Sigmoid colon (tissue), 7 donors: ENCODE data around the gene NADSYN1. TPM values are rescaled to one million over a fixed set of nuclear protein-coding genes. Genes with fewer than 3 reads are reported as not detected.

Experiments used
- DNase-seq: peaks from one replicate; pipeline ENCODE4 v3.0.0-alpha.2; 2019
- H3K27ac ChIP-seq, 4 donors: fragments of 200-600 bp; sonication (generic); one replicate each; pipeline ENCODE4 v1.5.1; 2016 to 2019; ENCODE audit warnings: mild to moderate bottlenecking in 1 of 4
- H3K27me3 ChIP-seq, 3 donors: fragments of 200-600 bp; sonication (generic); one replicate each; pipeline ENCODE4 v1.5.1; 2019; ENCODE audit warnings: mild to moderate bottlenecking in 1 of 3
- H3K36me3 ChIP-seq, 4 donors: fragments of 200-600 bp; sonication (generic); one replicate each; pipeline ENCODE4 v1.5.1; 2016 to 2019
- H3K4me1 ChIP-seq, 4 donors: fragments of 200-600 bp; sonication (generic); one replicate each; pipeline ENCODE4 v1.5.1; 2017 to 2019
- H3K4me3 ChIP-seq, 4 donors: fragments of 200-600 bp; sonication (generic); one replicate each; pipeline ENCODE4 v1.5.1; 2017 to 2019; ENCODE audit warnings: mild to moderate bottlenecking in 2 of 4, moderate library complexity in 1 of 4
- H3K9me3 ChIP-seq, 4 donors: fragments of 200-600 bp in 3 of 4; sonication (generic) in 3 of 4; one replicate each; pipeline versions ENCODE4 v1.5.1 to v1.6.1; 2013 to 2019
- EP300 ChIP-seq, 4 donors: sonication (generic); formaldehyde crosslinking; IDR thresholded peaks; one replicate each; pipeline ENCODE4 v1.6.1; 2017; ENCODE audit warnings: antibody characterized with exemption in 4 of 4
- POLR2A ChIP-seq, 2 donors: fragments of 450-650 bp; IDR thresholded peaks; one replicate each; pipeline ENCODE4 v1.6.1; 2016; ENCODE audit warnings: antibody characterized with exemption in 2 of 2, mild to moderate bottlenecking in 2 of 2, moderate library complexity in 2 of 2
- POLR2AphosphoS5 ChIP-seq, 4 donors: sonication (generic); formaldehyde crosslinking; IDR thresholded peaks; one replicate each; pipeline ENCODE4 v1.6.1; 2017; ENCODE audit warnings: antibody characterized with exemption in 4 of 4
- WGBS, 2 donors: extraction: QIAGEN DNeasy Blood & Tissue Kit; methylation state at CpG; one replicate each; pipeline ENCODE4 v1.1.7; 2013; 5-methylcytosine and 5-hydroxymethylcytosine counted together
- intact Hi-C: fragments of 100-400 bp; cut with DNase I; formaldehyde crosslinking; loops from one replicate; pipeline ENCODE4 v1.15.1; 2023
- polyA plus RNA-seq, 3 donors: library from polyadenylated mRNA; stranded (reverse); fragments of 200-250 nt; gene quantifications; one replicate each; pipeline ENCODE4 v1.2.3, GENCODE V29; 2013
- total RNA-seq, 4 donors: library from RNA; depleted of rRNA; stranded (reverse); fragments of >200 nt; gene quantifications; one replicate each; pipeline ENCODE4 v1.1.0, GENCODE V29; 2016
- TF ChIP-seq, protein P1 (sequence below), 4 experiments: fragments of 450-650 bp in 3 of 4; fragments of 200-600 bp in 1 of 4; IDR thresholded peaks; one replicate each; pipeline ENCODE4 v1.5.1; 2016 to 2019; ENCODE audit warnings: antibody characterized with exemption in 4 of 4, mild to moderate bottlenecking in 3 of 4, moderate library complexity in 2 of 4
- donor health status: healthy with polysubstance abuse.
- donor health status: Bipolar disorder and iron deficiency.
- donor health status: healthy.

The NADSYN1 gene
- total and polyA plus RNA-seq, 7 donors: 24.6 to 136 (median 42.5) TPM

GRCh38 chr11:71498091-71498490, 45.1 kb downstream of the NADSYN1 start:
- Histone ChIP-seq H3K27ac (no peak overlapping the region), H3K9me3 (no peaks in the 10 kb centered on the region), H3K27me3 (no peaks in the 10 kb centered on the region), H3K4me1 (no peaks in the 10 kb centered on the region), H3K4me3 (no peak overlapping the region), H3K36me3 (peaks cover 9 to 90% (median 50%) of the 10 kb centered on the region in 4 donors)
- no peak for DNase-seq
- TF ChIP-seq POLR2A (IDR thresholded peaks at IDR 0.05) (no peak), EP300 (IDR thresholded peaks at IDR 0.05) (no peak), POLR2AphosphoS5 (IDR thresholded peaks at IDR 0.05) (no peak)
- TF ChIP-seq, protein P1, sequence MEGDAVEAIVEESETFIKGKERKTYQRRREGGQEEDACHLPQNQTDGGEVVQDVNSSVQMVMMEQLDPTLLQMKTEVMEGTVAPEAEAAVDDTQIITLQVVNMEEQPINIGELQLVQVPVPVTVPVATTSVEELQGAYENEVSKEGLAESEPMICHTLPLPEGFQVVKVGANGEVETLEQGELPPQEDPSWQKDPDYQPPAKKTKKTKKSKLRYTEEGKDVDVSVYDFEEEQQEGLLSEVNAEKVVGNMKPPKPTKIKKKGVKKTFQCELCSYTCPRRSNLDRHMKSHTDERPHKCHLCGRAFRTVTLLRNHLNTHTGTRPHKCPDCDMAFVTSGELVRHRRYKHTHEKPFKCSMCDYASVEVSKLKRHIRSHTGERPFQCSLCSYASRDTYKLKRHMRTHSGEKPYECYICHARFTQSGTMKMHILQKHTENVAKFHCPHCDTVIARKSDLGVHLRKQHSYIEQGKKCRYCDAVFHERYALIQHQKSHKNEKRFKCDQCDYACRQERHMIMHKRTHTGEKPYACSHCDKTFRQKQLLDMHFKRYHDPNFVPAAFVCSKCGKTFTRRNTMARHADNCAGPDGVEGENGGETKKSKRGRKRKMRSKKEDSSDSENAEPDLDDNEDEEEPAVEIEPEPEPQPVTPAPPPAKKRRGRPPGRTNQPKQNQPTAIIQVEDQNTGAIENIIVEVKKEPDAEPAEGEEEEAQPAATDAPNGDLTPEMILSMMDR (IDR thresholded peaks at IDR 0.05): no peak
- intact Hi-C loops: no loop called here
- 97 to 98% methylated on average over 19 of the region's 19 CpGs for WGBS, 2 donors

GRCh38 chr11:71499125-71499524, 46.1 kb downstream of the NADSYN1 start:
- no peak overlapping the region for H3K4me3 ChIP-seq
- H3K4me1 ChIP-seq: no peaks in the 10 kb centered on the region
- DNase-seq: no peak
- H3K9me3 ChIP-seq: no peaks in the 10 kb centered on the region
- H3K27ac ChIP-seq: no peak overlapping the region
- intact Hi-C loops: no loop called here
- WGBS, 2 donors: 70 to 91% methylated on average over 13 of the region's 13 CpGs
- no peaks in the 10 kb centered on the region for H3K27me3 ChIP-seq
- no peak for TF ChIP-seq EP300 (IDR thresholded peaks at IDR 0.05)
- TF ChIP-seq, protein P1 (IDR thresholded peaks at IDR 0.05): no peak
- no peak for TF ChIP-seq POLR2A (IDR thresholded peaks at IDR 0.05)
- no peak for TF ChIP-seq POLR2AphosphoS5 (IDR thresholded peaks at IDR 0.05)
- peaks cover 9 to 80% (median 47%) of the 10 kb centered on the region in 4 donors for H3K36me3 ChIP-seq

GRCh38 chr11:71499546-71499945, 46.5 kb downstream of the NADSYN1 start:
- intact Hi-C loops: no loop called here
- Histone ChIP-seq H3K9me3 (no peaks in the 10 kb centered on the region), H3K4me3 (no peak overlapping the region), H3K4me1 (no peaks in the 10 kb centered on the region), H3K27ac (no peak overlapping the region), H3K36me3 (peaks cover 9 to 75% (median 47%) of the 10 kb centered on the region in 4 donors), H3K27me3 (no peaks in the 10 kb centered on the region)
- DNase-seq: no peak
- TF ChIP-seq EP300 (IDR thresholded peaks at IDR 0.05) (no peak), POLR2A (IDR thresholded peaks at IDR 0.05) (no peak), POLR2AphosphoS5 (IDR thresholded peaks at IDR 0.05) (no peak)
- TF ChIP-seq, protein P1 (IDR thresholded peaks at IDR 0.05): no peak
- 94 to 95% methylated on average over 6 of the region's 6 CpGs for WGBS, 2 donors

DNA sequence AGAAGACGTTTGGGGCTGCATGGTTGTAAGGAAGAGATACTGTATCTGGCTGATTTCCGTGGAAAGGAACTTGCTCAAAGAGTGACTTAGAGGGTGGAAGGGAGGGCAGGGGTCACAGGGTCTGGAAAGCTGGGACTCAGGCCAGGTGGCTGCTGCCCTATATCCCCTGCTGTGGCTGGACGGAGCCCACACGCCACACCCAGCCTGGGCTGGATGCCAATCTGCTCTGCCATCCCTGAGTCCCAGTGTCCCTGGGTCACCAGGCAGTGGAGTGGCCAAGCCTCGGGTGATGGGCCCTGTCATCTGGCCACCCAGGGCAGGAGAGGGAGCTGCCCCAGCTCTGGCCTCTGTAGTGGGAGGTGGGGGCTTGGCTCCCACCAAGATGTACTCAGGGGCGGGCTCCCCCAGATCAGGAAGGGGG, 47.6 kb downstream of the NADSYN1 start:
- no peak overlapping the region for H3K27ac ChIP-seq
- TF ChIP-seq, protein P1 (IDR thresholded peaks at IDR 0.05): no peak
- TF ChIP-seq POLR2A (IDR thresholded peaks at IDR 0.05) (no peak), POLR2AphosphoS5 (IDR thresholded peaks at IDR 0.05) (no peak), EP300 (IDR thresholded peaks at IDR 0.05) (no peak)
- no peaks in the 10 kb centered on the region for H3K9me3 ChIP-seq
- no peaks in the 10 kb centered on the region for H3K4me1 ChIP-seq
- no peaks in the 10 kb centered on the region for H3K27me3 ChIP-seq
- H3K4me3 ChIP-seq: no peak overlapping the region
- intact Hi-C loops: no loop called here
- 40 to 62% methylated on average over 6 of the region's 6 CpGs for WGBS, 2 donors
- no peak for DNase-seq
- H3K36me3 ChIP-seq: peaks cover 9 to 68% (median 45%) of the 10 kb centered on the region in 4 donors
